AG09319 (cell line): ENCODE measurements around the gene RARB.

Experiments used
- DNase-seq: peaks from one replicate; pipeline ENCODE4 v3.0.0-alpha.2; 2010; ENCODE audit warnings: low read depth; ENCODE audit errors: extremely low read depth
- TF ChIP-seq, protein P1 (sequence below): IDR thresholded peaks from 2 replicates; pipeline ENCODE4 v1.5.1; 2011; ENCODE audit warnings: low read depth, mild to moderate bottlenecking, inconsistent platforms, low read length, moderate library complexity

Gene RARB

GRCh38 chr3:25532431-25533162, 104.5 kb downstream of the RARB start:
- DNase-seq = no peak

GRCh38 chr3:25533399-25533798, 105.3 kb downstream of the RARB start:
- TF ChIP-seq, protein P1, sequence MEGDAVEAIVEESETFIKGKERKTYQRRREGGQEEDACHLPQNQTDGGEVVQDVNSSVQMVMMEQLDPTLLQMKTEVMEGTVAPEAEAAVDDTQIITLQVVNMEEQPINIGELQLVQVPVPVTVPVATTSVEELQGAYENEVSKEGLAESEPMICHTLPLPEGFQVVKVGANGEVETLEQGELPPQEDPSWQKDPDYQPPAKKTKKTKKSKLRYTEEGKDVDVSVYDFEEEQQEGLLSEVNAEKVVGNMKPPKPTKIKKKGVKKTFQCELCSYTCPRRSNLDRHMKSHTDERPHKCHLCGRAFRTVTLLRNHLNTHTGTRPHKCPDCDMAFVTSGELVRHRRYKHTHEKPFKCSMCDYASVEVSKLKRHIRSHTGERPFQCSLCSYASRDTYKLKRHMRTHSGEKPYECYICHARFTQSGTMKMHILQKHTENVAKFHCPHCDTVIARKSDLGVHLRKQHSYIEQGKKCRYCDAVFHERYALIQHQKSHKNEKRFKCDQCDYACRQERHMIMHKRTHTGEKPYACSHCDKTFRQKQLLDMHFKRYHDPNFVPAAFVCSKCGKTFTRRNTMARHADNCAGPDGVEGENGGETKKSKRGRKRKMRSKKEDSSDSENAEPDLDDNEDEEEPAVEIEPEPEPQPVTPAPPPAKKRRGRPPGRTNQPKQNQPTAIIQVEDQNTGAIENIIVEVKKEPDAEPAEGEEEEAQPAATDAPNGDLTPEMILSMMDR = no peak
- DNase-seq = no peak

More at GRCh38 chr3:25532431-25533162, 104.5 kb downstream of the RARB start:
- TF ChIP-seq, protein P1 = peak; percentile 30

- no peak for DNase-seq
- TF ChIP-seq, protein P1 = no peak
Observed at GRCh38 chr3:25534007-25534406, 105.9 kb downstream of the RARB start.

DNA sequence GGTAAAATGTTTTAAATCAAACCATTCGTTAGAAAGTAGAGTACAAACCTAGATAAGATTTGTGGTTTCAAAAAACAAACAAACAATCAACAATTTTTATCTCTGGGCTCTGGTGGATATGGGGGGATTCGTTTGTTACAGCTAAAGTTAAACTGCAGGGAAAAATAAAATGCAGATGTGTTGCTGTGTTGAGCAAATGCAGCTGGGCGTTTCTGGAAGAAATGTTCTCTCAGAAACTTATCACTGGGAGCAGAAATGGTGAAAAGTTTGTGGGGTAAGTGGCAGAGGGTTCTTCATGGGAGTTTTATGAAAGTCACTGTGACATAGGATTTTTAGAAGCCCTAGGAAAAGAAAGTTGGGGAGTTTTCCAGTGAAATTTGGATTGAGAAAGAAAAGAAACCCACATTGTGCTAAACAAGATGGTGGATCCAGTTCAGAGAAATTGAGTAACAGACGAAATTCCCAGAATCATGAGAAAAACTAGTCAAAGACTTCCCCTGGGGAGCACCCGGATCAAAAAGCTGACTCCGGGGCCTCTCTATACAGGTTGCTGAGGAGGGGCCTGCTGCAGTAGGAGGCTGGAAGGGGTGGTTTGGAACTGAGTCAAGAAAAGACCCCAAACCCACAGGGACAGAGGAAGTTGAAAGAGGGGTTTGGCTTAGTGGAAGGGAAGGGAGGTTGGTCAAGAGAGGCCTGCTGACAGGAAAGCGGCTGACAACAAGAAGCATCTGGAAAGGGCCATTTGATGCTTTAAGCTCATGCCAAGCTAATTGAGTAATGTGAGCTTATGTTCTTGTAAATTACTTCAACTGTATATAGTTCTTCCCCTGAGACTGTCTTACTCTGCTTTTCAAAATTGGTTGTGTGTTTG, 108.7 kb downstream of the RARB start:
- TF ChIP-seq, protein P1 = no peak
- DNase-seq = no peak

DNA sequence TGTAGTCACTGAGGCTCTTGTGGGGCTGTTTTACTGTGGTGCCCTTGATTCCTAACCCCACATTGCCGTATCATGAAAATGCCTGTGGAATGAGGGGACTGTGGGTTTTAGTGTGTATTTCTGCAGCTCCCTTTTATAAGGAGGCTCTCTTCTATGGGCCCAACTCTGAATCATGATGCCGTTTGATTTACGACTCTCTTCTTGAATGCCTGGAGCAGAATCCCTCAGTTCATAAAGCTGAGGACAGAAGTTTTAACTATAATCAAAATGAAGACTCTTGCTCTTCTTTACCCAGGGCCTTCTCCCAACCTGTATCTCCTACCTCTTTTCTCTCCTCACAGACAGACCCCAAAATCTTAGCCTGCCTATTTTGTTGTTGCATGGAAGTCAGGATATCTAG, 109.5 kb downstream of the RARB start:
- TF ChIP-seq, protein P1 = no peak
- DNase-seq = no peak

DNA sequence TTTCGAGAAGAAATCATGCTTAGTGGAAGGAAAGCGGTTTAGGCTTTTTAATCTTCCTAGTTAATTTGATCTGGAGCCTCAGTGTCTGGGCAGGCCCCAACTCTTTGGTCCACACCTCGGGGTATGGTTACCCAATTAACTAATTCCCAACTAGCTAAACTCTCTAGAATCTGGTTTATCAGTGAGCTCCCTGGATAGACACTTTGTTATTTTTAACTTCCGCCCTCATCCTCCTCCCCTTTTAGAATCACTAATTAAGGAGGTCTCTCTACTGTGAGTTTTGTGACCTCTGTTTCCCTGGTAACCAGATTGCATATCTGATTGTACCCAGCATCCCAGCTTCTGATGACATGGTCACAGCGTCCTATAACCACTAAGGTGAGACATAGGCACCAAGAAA, 112.2 kb downstream of the RARB start:
- no peak for DNase-seq
- TF ChIP-seq, protein P1 = no peak

DNA sequence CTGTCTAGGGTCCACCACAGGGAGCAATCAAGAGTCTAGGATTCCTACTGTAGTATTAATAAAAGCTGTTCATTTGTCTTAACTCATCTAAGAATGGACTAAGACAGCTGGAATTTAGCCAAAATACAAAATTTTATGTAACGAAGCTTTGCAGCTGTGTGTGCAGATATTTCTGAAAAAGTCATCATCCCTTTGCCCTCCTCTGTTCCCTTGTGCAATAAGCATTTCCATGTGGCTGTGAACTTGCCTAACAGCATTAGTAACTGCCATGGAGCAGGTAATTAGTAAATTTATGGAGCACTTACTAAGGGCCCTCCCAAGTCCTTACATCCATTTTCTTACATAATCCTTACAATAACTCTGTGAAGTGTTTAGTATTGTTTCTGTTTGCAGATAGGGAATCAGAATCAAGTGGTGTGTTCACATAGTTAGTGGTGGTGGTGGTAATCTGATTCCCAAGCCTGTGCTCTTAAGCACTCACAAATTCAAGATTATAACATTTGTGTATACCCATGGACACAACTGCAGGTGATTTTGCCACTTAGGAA, 114.5 kb downstream of the RARB start:
- no peak for DNase-seq
- TF ChIP-seq, protein P1 = no peak
